PC-3 (cell line): Measurements from ENCODE around the gene RPL3. TPM values are rescaled to one million over a fixed set of nuclear protein-coding genes. Genes with fewer than 3 reads are reported as not detected.

Source experiments
- ATAC-seq: fragments of 200-7000 bp; cut with Tn5 transposase; 2 replicates; pipeline ENCODE4 v1.9.1; 2020; ENCODE audit warnings: mild to moderate bottlenecking, moderate library complexity
- BruUV-seq: library from RNA; stranded (reverse); fragments of 400-500 nt; replicated peaks from 2 replicates; lab custom pipeline; 2021; lab: Mats Ljungman, UMichigan
- CTCF ChIA-PET: fragments of 300-600 bp; sonication (Branson Sonifier 250); formaldehyde crosslinking; loops from one replicate; lab custom pipeline; 2022; ENCODE audit warnings: antibody characterized with exemption; lab: Charles Lee
- POLR2A ChIA-PET: fragments of 300-600 bp; sonication (Branson Sonifier 250); formaldehyde crosslinking; loops from one replicate; lab custom pipeline; 2022; ENCODE audit warnings: antibody characterized with exemption; ENCODE audit not compliant: unreplicated experiment; lab: Charles Lee
- DNase-seq: peaks from one replicate; pipeline ENCODE4 v3.0.0-alpha.2; 2015
- H2AFZ ChIP-seq: fragments of 300-600 bp; sonication (generic); 2 replicates; pipeline ENCODE4 v1.6.0; 2016; ENCODE audit warnings: antibody characterized with exemption, low read length
- H3F3A ChIP-seq: fragments of 300-600 bp; sonication (generic); one replicate; pipeline ENCODE4 v1.6.0; 2017; ENCODE audit warnings: antibody characterized with exemption, low read length, control low read depth, mild to moderate bottlenecking; ENCODE audit not compliant: unreplicated experiment
- H3K27ac ChIP-seq: fragments of 300-600 bp; sonication (generic); 2 replicates; pipeline ENCODE4 v1.5.1; 2016; ENCODE audit warnings: mild to moderate bottlenecking, low read length
- H3K27me3 ChIP-seq: fragments of 300-600 bp; sonication (generic); 2 replicates; pipeline ENCODE4 v1.6.1; 2016; ENCODE audit warnings: low read length, mixed read lengths
- H3K36me3 ChIP-seq: fragments of 300-600 bp; sonication (generic); 2 replicates; pipeline ENCODE4 v1.6.1; 2016; ENCODE audit warnings: low read depth, mixed run types, low read length, mixed read lengths
- H3K4me1 ChIP-seq: fragments of 300-600 bp; sonication (generic); 2 replicates; pipeline ENCODE4 v1.5.1; 2016; ENCODE audit warnings: low read length; ENCODE audit not compliant: insufficient read depth
- H3K4me2 ChIP-seq: fragments of 300-600 bp; sonication (generic); 2 replicates; pipeline ENCODE4 v1.6.0; 2016; ENCODE audit warnings: low read length
- H3K4me3 ChIP-seq: fragments of 300-600 bp; sonication (generic); 2 replicates; pipeline ENCODE4 v1.5.1; 2016; ENCODE audit warnings: mild to moderate bottlenecking, low read length, mixed read lengths
- H3K79me2 ChIP-seq: fragments of 300-600 bp; sonication (generic); 2 replicates; pipeline ENCODE4 v1.6.1; 2017; ENCODE audit warnings: low read length, mixed read lengths
- H3K9ac ChIP-seq: fragments of 300-600 bp; sonication (generic); 2 replicates; pipeline ENCODE4 v1.6.0; 2016; ENCODE audit warnings: mild to moderate bottlenecking, low read length
- H3K9me2 ChIP-seq: fragments of 300-600 bp; sonication (generic); replicated peaks from 2 replicates; pipeline ENCODE4 v1.6.1; 2016; ENCODE audit warnings: mixed run types, low read length, mixed read lengths
- H3K9me3 ChIP-seq: fragments of 300-600 bp; sonication (generic); 2 replicates; pipeline ENCODE4 v1.6.1; 2016; ENCODE audit warnings: low read length, mixed read lengths
- H4K20me1 ChIP-seq: fragments of 300-600 bp; sonication (generic); 2 replicates; pipeline ENCODE4 v1.6.1; 2016; ENCODE audit warnings: low read length, mixed read lengths
- CTCF ChIP-seq: fragments of 300-600 bp; sonication (generic); conservative IDR thresholded peaks from 2 replicates; pipeline ENCODE4 v1.5.1; 2017; ENCODE audit warnings: antibody characterized with exemption, low read depth, mild to moderate bottlenecking, low read length
- EZH2 ChIP-seq: fragments of 300-600 bp; sonication (generic); IDR thresholded peaks from one replicate; pipeline ENCODE4 v1.6.1; 2017; ENCODE audit warnings: antibody characterized with exemption, mild to moderate bottlenecking, low read length; ENCODE audit not compliant: unreplicated experiment
- EZH2phosphoT487 ChIP-seq: fragments of 300-600 bp; sonication (generic); IDR thresholded peaks from 2 replicates; pipeline ENCODE4 v1.6.1; 2018; ENCODE audit warnings: mild to moderate bottlenecking, antibody characterized with exemption, low read length, borderline replicate concordance
- intact Hi-C: fragments of 100-400 bp; cut with micrococcal nuclease; formaldehyde crosslinking; loops from 2 replicates; pipeline ENCODE4 v1.9.0; 2023
- total RNA-seq: library from RNA; depleted of rRNA; stranded (reverse); fragments of >200 nt; gene quantifications from 2 replicates; pipeline ENCODE4 v1.2.3, GENCODE V29; 2014

RPL3 gene
- total RNA-seq, 1 experiment from 2014 or later, result 1,363 TPM

DNA sequence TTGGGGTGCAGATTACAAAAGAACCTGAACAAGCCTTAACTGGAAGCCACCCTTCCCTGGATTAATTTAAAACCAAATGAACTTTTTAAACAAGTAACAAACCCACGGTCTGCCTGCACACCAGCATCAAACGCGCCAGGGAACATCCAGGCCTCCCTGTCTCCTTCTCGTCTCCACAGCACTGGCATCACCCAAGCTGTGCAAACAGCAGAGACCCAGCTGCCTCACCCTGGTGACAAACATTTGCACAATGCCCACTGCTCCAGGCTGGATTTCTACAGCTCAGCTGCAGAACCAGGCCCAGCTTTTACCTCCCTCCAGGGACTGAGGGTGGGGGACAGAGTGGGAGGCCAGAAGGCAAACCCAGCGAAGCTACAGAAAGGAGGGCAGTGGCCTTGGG lies 7.0 kb downstream of the RPL3 start:
- no peak overlapping the region for H3K9ac ChIP-seq
- CTCF ChIA-PET, result no interaction called here
- H4K20me1 ChIP-seq, result peaks cover 49% of the 10 kb centered on the region
- no peaks in the 10 kb centered on the region for H3K9me3 ChIP-seq
- TF ChIP-seq EZH2, result no peak
- TF ChIP-seq EZH2phosphoT487, result no peak
- no peak for TF ChIP-seq CTCF
- no peak overlapping the region for H3K4me3 ChIP-seq
- no peaks in the 10 kb centered on the region for H3K27me3 ChIP-seq
- intact Hi-C loops, result no loop called here
- H3F3A ChIP-seq, result peaks cover 22% of the 10 kb centered on the region
- H3K36me3 ChIP-seq, result peaks cover 50% of the 10 kb centered on the region
- POLR2A ChIA-PET, result no interaction called here
- DNase-seq, result no peak
- no peak for ATAC-seq
- H3K79me2 ChIP-seq, result peaks cover 38% of the 10 kb centered on the region
- no peak overlapping the region for H3K4me2 ChIP-seq
- no peak overlapping the region for H3K27ac ChIP-seq
- H3K4me1 ChIP-seq, result peaks cover 33% of the 10 kb centered on the region
- no peaks in the 10 kb centered on the region for H3K9me2 ChIP-seq
- H2AFZ ChIP-seq, result no peak overlapping the region
- no TSS peak for BruUV-seq

DNA sequence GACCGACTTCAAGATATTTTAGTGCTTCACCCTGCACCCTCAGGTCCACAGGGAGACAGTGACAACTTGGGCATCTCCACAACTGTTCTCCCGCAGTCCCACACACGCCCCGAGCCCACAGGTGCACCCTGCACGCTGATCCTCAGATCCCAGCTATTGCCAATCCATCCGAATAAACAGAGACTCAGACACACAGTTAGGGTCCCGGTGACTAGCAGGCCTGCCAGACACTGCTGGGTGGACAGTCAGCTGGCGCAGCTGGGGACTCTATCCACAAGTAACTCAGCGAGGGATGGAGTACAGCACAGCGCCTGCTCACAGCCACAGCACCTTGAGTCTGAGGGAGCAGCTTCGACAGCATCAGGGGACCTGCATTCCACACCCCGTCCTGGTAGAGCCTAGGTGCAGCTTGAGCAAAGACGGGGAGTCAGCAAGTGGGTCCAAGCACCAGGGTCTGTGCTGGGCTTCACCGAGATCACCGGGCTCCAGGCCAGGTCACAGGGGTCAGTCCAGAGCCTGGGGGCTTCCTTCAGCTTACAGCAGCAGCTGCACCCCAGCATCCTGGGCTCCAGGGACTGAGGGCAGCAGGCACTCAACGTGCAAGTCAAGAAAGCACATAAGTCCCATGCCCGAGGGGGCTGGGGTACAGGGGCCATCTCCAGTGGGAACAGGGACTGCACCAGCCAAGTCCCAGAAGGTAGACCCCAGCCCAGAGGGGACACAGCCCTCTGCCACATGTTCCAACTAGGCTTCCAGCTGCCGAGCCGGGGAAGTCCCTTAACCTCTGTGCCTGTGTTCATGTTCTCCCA lies 7.6 kb downstream of the RPL3 start:
- H3K9me3 ChIP-seq, result no peaks in the 10 kb centered on the region
- no peak overlapping the region for H3K9ac ChIP-seq
- no peak overlapping the region for H2AFZ ChIP-seq
- ATAC-seq (no peak), DNase-seq (no peak)
- H3K9me2 ChIP-seq, result no peaks in the 10 kb centered on the region
- TF ChIP-seq EZH2phosphoT487 (no peak), EZH2 (no peak), CTCF (no peak)
- no peak overlapping the region for H3K27ac ChIP-seq
- H3K79me2 ChIP-seq, result peaks cover 32% of the 10 kb centered on the region
- CTCF ChIA-PET, result interaction anchor here (0.6 to 0.8 kb wide), 4 partner anchors 98 to 176 kb away, joined by 3 to 5 read pairs (median 4); no protein-coding TSS in a partner anchor
- POLR2A ChIA-PET, result interaction anchor here (0.7 kb wide), 1 partner anchor 330 kb away, joined by 7 read pairs; no protein-coding TSS in a partner anchor
- H3K36me3 ChIP-seq, result peaks cover 44% of the 10 kb centered on the region
- no peak overlapping the region for H3K4me3 ChIP-seq
- peaks cover 21% of the 10 kb centered on the region for H3F3A ChIP-seq
- H3K27me3 ChIP-seq, result no peaks in the 10 kb centered on the region
- intact Hi-C loops, result no loop called here
- H4K20me1 ChIP-seq, result peaks cover 43% of the 10 kb centered on the region
- H3K4me2 ChIP-seq, result no peak overlapping the region
- H3K4me1 ChIP-seq, result peaks cover 31% of the 10 kb centered on the region
- BruUV-seq, result no TSS peak
